OCI-LY3 (cell line): ENCODE measurements around the gene PML.

Source experiments
- EZH2phosphoT487 ChIP-seq: fragments of 200-600 bp; shearing (Covaris generic); IDR thresholded peaks from 2 replicates; pipeline ENCODE4 v1.6.1; 2018; ENCODE audit warnings: antibody characterized with exemption, mixed run types, low read depth
- TF ChIP-seq, protein P1 (sequence below): fragments of 200-600, 300-600 bp; sonication (generic); IDR thresholded peaks from 2 replicates; pipeline ENCODE4 v1.5.1; 2014; ENCODE audit warnings: antibody characterized with exemption, low read length, low read depth

DNA sequence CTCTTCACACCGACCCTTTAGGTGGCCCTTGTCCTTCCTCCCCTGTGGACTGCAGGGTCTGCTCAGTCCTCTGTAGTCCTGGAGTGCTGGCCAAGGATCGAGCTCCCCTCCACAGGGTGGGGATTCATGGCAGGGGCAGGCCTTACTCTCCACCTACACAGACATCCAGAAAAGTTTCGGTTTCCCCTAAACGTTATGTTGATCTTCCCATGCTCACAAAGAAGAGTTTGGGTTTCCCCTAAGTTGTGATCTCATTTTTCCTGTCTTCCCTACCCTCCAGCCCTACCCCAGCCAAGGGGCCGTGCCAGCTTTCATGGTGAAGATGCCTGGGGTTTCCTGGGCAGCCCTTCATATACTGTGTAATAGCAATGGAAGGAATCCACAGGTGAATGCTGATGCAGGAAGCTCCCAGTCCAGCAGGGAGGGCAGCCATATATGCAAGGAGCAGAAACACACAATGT lies 12.7 kb upstream of the PML start:
- TF ChIP-seq, protein P1, sequence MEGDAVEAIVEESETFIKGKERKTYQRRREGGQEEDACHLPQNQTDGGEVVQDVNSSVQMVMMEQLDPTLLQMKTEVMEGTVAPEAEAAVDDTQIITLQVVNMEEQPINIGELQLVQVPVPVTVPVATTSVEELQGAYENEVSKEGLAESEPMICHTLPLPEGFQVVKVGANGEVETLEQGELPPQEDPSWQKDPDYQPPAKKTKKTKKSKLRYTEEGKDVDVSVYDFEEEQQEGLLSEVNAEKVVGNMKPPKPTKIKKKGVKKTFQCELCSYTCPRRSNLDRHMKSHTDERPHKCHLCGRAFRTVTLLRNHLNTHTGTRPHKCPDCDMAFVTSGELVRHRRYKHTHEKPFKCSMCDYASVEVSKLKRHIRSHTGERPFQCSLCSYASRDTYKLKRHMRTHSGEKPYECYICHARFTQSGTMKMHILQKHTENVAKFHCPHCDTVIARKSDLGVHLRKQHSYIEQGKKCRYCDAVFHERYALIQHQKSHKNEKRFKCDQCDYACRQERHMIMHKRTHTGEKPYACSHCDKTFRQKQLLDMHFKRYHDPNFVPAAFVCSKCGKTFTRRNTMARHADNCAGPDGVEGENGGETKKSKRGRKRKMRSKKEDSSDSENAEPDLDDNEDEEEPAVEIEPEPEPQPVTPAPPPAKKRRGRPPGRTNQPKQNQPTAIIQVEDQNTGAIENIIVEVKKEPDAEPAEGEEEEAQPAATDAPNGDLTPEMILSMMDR: no peak
- no peak for TF ChIP-seq EZH2phosphoT487
